Measurements from ENCODE around the gene HAGHL.

GRCh38 chr16:680625-680945 is 46.3 kb upstream of the HAGHL start:
- TF ChIP-seq CTCF (IDR thresholded peaks at IDR 0.05): no peak
- TF ChIP-seq POLR2A (IDR thresholded peaks at IDR 0.05): no peak
- TF ChIP-seq POLR2AphosphoS5 (IDR thresholded peaks at IDR 0.05): no peak

Data from prostate gland (tissue), 2 donors.